HTERT RPE-1 (cell line): ENCODE data around the gene TRIM8.
"Not testable (repeated sequence)": the region's sequence is repeated elsewhere in the genome, so short reads cannot be mapped to it uniquely, and the experiment has no call there.

ENCODE experiments used
- in situ Hi-C: fragments of 300-500 bp; cut with MboI; formaldehyde crosslinking; loops from 4 replicates; pipeline ENCODE4 v1.14.3; 2020; ENCODE audit warnings: low sequenced_read_pairs

The TRIM8 gene

DNA sequence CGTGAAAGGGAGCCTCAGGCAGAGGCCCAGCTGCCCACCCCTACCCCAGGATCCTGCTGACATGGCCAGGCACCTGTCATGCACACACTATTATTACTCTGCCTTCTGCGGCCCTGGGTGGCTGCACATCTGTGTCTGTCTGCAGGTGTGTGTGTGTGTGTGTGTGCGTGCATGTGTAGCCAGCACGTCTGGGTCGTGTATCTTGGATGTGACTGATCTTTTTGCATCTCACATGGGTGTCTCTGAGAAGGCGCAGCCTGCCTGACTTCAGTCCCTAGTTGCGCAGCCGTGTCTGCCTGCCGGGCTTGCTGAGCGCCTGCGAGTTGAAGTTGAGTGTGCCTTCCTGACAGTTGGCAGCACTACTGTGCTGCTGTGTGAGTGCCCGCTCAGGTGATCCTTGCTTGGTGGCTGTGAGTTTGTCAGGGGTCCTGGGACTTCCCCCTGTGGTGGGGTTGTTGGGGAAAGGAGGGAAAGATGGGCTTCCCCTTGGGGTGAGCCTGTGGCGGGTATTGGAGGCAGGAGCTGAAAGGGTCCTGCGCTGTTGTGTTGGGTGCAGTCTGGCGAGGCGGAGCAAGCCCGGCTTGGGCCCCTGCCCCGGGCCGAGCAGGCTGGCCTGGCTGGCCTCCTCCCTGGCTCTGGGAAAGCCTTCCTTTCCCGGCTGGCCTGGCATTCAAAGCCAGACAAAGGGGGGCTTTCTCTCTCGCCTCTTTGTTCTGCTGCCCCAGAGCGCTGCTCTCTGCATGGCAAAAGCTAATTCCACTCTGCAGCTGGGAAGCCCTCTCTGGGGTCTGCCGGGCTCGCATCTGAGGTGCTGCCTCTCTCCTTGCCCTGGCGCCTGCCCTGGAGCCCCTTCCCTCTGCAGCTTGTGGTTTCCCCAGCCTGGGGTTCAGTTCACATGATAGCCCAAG lies 4.9 kb downstream of the TRIM8 start:
- in situ Hi-C loops: no loop called here

GRCh38 chr10:102649797-102650654 lies 5.7 kb downstream of the TRIM8 start:
- in situ Hi-C loops: no loop called here

GRCh38 chr10:102650655-102651454 lies 6.6 kb downstream of the TRIM8 start:
- in situ Hi-C loops: no loop called here

DNA sequence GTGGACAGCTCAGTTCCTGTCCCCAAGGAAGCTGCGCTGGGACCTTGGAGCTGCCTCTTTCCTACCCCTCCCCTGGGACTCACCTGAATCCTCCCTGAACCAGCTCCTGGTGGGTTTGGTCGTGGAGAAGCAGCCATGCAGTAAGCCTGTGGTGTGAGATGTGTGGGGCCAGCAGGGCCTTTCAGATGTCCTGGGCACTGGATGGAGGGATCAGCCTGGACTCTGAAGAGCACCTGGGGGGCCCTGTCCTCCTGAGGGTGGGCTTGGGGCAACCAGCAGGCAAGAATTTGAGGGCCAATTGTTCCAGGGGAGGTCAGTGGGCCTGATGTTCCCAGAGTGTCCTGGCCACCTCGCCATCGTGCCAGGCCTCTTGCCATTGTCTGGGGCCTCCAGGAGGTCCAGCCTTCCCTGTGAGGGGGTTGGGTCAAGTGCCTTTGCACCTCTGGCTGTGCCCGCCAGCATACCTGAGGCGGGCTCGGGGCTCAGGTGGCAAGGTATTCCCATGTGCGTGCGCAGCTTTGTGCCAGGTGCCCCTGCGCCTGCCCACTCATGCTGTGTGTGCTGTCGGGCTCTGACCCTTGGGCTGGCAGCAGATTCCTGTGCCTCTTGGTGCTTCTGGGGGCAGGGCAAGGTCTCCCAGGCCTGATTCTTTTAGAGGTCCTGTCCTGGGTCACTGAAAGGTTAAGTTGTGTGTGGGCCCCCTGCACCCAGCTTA lies 7.3 kb downstream of the TRIM8 start:
- in situ Hi-C loops: no loop called here

GRCh38 chr10:102652170-102652916 lies 8.1 kb downstream of the TRIM8 start:
- in situ Hi-C loops: no loop called here

GRCh38 chr10:102653060-102653459 lies 8.8 kb downstream of the TRIM8 start:
- in situ Hi-C loops: no loop called here

DNA sequence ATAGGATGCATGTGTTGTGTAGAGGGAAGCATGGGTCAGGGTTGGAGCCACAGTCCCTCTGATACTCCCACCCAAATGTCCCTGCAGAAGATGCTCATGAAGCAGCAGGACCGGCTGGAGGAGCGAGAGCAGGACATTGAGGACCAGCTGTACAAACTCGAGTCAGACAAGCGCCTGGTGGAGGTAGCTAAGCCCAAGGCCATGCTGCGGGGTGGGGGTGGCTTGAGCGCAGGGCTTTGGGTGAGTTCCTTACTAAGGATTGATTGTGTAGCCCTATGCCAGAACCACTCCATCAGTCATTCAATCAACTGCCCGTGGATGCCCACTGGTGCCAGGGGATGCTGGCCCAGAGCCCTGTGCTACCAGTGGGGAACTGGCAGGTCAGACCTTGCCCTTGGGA lies 10.3 kb downstream of the TRIM8 start:
- in situ Hi-C loops: no loop called here

DNA sequence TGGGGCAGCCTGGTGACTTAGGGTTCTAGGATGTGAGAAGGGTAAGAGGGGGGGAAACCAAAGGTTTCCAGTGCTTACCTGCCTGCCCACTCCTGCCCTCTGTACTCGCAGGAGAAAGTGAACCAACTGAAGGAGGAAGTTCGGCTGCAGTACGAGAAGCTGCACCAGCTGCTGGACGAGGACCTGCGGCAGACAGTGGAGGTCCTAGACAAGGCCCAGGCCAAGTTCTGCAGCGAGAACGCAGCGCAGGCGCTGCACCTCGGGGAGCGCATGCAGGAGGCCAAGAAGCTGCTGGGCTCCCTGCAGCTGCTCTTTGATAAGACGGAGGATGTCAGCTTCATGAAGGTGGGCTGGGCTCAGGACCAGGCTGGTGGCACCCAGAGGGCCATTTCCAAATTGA lies 10.7 kb downstream of the TRIM8 start:
- in situ Hi-C loops: no loop called here

GRCh38 chr10:102656026-102656425 lies 11.7 kb downstream of the TRIM8 start:
- in situ Hi-C loops: no loop called here

DNA sequence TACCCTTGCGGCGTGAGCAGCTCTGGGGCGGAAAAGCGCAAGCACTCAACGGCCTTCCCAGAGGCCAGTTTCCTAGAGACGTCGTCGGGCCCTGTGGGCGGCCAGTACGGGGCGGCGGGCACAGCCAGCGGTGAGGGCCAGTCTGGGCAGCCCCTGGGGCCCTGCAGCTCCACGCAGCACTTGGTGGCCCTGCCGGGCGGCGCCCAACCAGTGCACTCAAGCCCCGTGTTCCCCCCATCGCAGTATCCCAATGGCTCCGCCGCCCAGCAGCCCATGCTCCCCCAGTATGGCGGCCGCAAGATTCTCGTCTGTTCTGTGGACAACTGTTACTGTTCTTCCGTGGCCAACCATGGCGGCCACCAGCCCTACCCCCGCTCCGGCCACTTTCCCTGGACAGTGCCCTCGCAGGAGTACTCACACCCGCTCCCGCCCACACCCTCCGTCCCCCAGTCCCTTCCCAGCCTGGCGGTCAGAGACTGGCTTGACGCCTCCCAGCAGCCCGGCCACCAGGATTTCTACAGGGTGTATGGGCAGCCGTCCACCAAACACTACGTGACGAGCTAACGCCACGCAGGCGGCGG lies 12.6 kb downstream of the TRIM8 start:
- in situ Hi-C loops: no loop called here

DNA sequence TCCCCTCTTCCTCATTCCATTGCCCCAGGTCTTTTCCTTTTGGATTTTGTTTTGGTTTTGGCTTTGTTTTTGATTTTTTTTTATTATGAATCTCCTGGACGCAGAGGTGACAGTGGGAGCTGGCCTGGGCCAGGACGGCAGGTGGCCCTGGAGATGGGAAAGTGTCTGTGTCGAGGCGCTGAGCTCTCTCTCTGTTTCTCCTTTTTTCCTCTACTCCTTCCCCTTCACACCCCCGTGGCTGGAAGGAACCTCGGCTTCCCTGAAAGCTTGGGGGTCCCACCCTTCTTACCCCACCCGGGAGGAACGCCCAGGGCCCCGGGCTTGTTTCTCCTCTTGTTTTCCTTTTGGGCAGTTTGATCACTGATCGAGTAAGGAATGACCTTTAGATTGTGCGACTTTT lies 13.2 kb downstream of the TRIM8 start:
- in situ Hi-C loops: no loop called here

GRCh38 chr10:102657984-102658724 lies 13.9 kb downstream of the TRIM8 start:
- in situ Hi-C loops: no loop called here

DNA sequence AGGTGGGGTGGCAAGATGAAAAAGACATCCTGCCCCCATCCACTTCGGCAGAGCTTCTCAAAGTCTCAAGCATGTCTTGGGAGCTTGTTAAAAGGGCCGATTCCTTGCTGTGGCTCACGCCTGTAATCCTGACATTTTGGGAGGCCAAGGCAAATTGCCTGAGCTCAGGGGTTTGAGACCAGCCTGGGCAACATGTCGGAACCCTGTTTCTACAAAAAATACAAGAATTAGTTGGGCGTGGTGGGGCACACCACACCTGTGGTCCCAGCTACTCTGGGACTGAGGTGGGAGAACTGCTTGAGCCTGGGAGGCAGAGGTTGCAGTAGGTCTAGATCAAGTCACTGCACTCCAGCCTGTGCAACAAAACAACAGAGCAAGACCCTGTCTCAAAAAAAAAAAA lies 14.5 kb downstream of the TRIM8 start:
- in situ Hi-C loops: no loop called here

- in situ Hi-C loops: no loop called here
These were observed 16.8 kb downstream of the TRIM8 start for GRCh38 chr10:102660888-102661657.

DNA sequence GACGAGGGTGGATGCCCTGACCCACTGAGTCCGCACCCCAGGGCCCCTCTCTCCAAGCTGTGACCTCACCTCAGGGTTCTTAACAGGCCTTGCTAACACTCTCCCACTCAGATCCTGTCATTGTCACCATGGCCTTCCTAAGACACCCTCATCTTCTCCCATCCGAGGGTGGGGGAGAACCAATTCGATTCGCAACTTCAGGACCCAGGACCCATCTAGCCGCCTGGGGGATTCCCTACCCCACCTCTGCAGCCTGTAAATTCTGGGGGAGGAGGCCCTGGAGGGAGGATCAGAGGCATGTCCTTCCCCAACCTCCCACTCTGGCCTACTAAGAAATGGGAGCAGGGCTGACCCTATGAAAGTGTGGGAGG lies 17.4 kb downstream of the TRIM8 start:
- in situ Hi-C loops: no loop called here

DNA sequence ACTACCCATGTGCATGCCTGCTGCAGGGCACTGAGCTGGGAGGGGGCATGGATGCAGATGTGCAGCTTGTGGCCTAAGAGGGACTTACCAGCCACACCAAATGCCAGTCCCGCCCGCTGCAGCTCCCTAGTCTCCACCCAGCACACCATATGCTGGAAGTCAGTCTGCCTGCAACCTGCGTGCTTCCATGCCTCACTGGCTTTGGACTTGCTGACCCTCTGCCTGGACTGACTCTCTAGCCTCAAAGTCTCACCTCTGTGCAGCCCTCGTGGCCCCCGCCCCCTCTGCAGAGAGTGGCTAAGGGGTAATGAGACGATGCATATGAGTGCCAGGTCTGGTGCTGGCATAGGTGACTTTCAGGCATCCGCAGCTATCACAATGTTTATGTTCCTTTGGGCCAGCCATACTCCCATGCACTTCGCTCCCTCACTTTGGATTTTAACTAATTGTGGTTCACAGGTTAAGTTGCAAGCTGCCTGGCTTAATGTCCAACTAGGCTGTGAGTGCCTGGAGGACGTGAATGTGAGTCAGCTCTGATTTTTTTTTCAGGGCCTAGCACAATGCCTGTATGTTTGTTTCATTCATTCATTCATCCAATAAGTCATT lies 21.7 kb downstream of the TRIM8 start:
- in situ Hi-C loops: no loop called here

DNA sequence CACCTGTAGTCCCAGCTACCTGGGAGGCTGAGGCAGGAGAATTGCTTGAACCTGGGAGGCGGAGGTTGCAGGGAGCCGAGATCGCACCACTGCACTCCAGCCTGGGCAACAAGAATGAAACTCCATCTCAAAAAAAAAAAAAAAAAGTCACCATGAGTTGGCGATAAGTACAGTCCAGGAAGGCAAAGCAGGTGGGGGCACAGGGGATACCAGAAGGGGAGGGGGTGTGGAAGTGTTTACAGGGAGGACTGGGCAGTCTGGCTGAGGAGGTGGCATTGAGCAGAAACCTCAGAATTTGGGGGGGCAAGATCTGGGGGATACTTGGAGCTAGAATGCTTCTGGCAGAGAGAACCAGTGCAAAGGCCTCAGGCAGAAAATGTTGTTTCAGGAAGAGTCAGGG lies 23.1 kb downstream of the TRIM8 start:
- in situ Hi-C loops: not testable (repeated sequence)
